Activated T-cell treated with anti-CD3 and anti-CD28 coated beads for 24 hours (primary cell): ENCODE measurements around the gene PDIA5.
"Not testable (repeated sequence)": the region's sequence is repeated elsewhere in the genome, so short reads cannot be mapped to it uniquely, and the experiment has no call there.

Experiments
- DNase-seq: peaks from one replicate; pipeline ENCODE4 v3.0.0-alpha.2; 2020; ENCODE audit warnings: low read depth

PDIA5 gene

DNA sequence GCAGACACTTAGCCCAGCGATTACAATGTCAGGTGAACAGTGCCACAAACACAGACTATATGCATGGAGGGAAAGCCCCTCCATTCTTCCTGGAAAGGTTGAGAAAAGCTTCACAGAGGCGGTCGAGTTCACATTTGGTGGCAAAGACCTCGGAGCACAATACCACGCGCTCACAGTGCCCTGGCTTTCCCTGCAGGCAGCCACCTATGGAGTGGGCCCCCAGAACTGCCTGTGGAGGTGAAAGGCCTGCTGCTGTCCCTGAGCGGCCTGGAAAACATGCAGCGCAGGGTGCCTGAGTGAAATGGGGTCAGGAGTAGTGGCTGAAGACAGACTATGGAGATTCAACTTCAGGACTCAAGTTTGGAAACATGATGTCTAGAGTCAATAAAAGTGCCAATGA lies 26.9 kb downstream of the PDIA5 start:
- no peak for DNase-seq

DNA sequence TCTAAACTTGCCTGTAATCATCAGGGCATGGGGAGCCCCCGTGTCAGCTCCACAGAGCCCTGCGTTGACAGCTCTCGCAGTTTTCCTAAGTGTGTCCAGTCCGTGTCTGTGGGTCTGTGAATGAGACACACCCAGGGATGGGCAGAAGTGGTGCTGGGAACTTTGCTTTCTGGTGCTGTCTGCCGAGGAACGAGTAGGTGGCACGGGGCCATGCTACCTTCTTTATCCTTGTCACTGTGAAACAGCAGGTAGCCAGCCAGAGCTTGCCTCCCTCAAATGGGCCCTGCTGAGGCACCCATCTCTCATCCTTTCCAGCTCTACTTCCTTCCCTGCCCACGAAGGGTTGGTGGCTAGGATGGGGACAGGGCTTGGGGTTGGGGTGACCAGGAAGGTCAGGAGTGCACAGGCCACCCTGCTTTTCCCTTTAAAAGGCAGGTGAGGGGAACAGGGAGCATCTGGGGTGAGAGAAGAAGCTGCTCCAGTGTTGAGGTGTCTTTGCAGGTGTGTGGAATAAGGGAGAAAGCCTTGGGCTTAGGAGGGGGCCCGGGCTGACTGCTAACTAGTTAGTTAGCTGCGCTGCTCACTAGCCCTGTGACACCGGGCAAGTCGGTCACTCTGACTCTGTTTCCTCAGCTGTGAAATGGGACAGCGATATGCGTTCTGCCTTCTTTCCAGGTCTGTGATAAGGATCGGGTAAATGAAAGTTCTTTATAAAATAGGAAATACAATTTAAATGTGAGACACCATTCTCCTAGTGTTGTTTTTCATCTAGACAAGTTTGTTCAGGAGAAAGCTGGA lies 27.9 kb downstream of the PDIA5 start:
- no peak for DNase-seq

DNA sequence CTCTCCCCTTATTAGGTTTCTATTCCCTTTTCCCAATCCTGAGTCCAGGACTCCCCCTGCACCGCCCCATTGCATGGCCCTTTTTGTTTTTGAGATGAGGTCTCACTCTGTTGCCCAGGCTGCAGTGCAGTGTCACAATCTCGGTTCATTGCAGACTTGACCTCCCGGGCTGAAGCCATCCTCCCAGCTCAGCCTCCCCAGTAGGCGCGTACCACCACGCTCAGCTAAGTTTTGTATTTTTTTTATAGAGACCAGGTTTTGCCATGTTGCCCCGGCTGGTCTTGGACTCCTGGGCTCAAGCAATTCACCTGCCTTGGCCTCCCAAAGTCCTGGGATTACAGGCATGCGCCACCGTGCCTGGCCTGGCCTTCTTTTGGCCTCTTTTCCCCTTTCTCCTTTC lies 29.3 kb downstream of the PDIA5 start:
- DNase-seq: no peak

DNA sequence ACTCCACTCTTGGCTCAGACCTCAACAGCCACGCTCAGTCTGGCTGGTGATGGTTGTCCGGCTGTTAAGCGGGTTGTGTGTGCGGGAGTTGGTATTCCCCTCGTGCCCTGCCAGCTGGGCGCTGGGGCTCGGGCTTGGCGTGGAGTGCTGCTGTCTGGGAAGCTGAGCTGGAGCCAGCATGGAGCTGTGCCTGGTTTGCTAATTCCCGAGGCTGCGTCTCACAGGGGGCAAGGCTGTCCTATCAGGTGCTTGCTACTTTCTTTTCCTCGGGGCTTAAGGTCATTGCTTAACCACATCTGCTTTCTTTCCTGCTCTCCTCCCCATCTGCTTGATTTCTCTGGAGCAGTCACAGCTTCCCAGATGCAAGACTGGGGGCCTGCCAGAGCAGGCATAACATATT lies 29.9 kb downstream of the PDIA5 start:
- no peak for DNase-seq

DNA sequence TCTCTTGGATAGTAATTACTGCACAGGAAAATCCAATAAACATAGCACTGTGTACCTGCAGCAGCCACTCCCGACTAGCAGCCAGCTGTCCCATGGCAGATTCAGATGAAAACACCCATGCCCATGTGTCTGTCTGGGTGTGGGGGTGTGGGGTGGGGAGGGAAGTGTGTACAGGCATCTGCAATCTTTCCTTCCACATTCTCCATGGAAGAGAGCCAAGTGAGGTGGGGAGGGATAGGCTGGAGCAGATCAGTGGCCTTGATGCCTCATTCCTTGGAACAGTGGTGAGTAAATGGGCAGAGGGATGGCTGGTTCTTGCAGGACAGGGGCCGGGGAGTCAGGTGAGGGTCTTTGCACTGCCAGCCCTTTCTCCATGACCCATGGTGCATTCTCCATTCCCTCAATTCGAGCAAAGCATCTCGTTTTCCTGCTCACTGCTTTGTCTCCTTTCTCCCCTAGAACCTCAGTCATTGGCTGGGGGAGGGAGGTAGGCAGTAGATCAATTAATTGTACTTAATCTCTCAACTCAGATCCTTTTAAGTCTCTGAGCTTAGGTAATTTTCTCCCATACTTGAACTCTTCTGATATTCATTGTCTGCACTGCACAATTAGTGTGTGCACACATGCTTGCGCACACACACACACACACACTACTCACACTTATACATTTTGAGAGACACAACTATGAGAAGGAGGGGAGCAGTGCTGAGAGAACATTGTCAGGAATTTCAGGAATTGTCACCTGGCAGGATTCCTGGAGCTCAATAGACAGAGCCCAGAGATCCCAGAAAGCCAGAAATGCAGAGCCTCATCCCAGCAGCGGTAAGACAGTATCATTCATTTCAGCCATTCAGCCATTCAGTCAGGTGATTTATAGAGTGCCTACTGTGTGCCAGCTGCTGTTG lies 31.9 kb downstream of the PDIA5 start:
- no peak for DNase-seq

DNA sequence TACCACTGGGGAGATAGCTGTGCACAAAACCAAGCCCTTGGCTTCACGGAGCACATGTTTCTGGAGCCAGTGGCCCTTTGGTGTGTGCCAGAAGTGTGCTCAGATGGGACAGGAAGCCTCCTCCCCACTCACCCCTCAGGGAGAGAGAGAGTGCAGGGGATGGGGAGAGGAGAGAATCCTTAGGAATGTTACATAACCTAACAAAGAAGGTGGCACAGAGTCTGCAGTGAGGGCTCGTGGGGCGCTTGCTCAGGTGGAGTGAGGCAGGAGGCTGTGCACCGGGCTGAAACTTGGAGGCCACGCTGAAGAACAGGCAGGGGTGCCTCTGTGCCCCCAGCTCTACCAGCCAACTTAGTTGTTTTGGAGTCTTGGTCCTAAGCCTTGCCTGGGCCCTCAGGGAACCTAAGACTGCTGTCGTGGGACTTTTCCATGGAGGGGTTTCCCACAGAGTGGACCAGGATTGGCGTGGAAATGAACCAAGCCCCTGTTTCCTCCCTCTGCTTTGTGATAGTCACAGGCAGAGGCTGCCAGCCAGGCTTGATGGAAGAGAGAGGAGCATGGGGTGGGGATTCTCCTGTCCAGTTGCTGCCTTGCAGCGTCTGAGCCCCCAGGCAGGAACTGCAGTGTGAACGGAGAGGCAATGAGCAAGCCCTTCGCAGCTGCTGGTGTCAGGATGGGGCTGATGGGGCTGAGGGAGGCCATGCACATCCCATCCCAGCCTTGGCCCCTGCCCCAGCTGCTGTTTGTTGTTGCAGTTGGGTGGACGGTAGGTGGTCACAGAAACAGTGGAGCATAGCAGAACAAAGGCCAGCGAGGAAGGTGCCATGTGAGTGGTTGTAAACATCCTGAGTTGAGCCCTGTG lies 32.7 kb downstream of the PDIA5 start:
- no peak for DNase-seq

DNA sequence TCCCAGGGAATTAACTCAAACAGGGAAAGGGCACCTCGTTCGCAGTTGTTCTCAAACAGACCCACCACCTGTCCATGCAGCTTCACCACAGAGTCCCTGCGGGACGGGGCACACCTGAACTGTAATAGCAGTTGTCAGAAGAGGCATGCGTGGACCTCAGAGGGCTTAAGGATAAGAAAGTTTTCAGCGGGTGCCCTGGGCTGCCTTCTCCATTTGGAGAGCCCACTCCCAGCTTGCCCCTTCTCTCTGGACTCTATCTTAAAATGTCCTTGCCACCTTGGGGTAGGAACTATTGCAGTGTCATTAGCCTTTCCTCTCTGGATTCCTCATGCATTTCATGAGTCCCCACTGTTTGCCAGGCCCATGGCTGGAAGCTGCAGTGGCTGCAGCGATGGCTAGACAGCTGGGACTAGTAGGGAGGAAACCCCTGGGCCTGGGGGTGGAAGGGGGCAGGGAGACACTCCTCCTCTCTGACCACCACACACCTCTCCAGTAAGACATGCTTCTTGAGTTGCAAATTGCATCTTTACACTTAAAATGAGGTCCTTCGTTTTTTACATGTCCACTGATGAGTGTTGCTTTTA lies 33.5 kb downstream of the PDIA5 start:
- DNase-seq: no peak

DNA sequence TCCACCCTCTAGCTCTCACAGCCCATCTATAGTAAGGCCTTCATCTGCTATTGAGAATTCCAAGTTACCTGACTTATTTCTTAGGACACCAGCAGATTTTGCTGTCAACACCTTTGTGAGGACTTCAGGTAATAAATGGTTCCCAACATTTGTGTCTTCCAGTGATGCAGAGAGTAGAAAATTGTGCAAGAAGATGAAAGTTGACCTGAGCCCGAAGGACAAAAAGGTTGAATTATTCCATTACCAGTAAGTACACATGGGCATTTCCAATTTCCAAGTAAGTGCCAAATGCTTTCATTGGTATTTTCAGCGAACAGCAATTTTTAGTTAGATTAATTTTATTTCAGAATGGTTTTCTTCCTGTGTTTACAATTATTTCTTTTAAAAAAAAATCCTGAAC lies 35.4 kb downstream of the PDIA5 start:
- no peak for DNase-seq

DNA sequence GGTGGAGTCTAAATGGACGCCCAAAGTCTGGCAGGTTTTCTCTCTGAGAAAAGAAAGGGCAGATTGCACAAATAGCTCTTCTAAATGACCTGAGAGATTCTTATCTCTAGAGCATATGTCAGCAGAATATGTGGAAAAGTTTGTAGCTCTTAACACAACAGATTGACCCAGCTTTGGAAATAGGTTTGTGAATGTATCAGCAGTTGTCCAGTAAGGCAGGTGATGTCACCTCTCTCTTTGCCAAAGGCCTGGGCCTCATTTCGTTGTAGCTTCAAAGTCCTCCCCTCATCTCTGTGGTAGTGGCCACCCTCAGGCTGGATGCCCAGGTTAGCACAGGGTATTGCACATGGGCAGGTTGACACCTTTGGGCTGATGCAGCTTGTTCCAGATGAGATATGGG lies 36.0 kb downstream of the PDIA5 start:
- DNase-seq: no peak

DNA sequence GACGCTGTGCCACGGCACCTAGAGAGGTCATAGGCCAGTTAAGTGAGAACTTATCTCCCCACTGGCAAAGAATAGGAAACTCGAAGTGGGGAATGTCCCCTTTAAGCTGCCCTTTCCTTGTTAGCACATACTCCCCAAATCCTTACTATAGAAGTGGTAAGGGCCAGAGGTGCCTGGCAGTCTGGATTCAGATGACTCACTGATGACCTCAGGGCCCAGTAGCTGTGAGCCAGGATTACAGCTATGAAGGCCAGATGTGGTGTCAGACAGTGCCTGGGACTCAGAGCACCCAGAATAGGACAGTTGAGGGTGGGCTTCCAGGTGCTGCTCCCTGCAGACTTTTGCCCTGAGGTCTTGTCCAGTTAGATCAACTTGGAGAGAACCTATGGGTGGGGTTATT lies 37.7 kb downstream of the PDIA5 start:
- DNase-seq: no peak

DNA sequence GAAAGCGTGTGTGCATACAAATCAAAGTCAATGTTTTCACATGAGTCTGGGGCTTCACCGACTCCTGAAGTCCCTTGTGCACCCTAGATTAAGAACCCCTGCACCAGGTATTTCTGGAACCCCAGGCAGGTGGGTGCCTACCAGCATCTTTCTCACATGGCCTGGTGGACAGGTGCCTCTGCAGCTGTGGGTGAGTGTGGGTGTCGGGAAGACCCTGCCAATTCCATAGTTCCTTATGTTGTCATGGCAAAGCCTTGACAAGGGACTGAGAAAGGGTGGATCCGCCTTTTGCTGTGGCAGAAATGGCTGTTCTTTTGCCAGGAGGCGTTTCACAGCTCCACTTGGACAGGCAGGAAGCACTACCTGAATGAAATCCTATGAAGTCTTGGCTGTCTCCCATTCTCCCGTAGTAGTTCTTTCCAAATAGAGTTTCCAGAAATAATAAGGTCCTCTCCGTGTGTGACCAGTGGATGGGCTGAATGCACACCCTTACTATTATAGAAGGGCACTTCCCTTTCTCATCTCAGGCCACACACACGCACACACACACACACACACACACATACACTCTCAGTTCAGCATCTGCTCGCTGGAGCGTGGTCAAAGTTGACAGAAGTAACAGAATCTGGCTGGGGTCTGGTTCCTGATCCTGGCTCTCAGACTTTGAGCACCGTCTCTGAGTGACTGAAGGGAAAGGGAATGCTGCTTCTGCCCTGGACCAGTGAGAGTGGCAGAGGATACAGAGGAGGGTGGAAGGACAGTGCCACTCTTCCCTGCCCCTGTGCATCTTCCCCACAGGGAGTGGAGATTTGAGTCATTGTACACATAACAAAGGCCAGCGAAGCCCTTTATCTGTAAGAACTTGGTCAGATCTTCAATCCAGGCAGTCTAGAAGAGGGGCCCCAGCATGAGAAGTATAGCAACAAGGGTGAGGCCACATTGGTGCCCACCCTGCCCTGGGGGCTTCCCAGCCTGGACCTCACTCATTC lies 38.7 kb downstream of the PDIA5 start:
- no peak for DNase-seq

DNA sequence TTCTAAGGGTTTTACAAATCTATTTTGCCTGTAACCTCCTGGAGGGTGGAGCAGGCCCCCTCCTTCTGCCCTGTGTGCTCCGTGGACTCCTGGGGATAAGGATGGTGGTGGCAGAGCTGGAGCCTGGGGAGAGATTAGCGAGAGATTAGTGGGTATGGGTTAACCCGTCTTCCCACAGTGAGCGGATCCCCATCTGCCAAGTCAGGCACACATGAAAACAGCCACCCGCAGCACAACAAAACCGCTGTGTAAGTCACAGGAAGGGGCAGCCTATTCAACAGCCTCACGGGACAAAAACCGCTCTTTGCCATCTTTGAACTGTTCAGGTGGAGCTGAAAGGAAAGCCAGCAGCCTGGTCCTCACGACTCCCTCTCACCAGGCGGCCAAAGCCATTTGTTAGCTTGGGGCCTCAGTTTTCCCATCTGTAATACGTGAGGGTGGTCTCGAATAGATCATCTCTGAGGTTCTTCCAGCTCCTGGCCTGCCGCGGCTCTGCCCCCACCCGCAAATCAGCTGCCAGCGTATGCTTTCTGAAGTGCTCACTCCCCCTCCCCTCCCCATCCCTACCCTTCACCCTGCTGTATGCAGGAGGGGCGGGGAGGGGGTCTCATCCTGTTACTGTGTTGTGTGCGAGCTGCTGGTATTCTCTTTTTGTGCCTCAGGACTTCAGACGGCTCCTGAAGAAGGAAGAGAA lies 43.6 kb downstream of the PDIA5 start:
- no peak for DNase-seq

DNA sequence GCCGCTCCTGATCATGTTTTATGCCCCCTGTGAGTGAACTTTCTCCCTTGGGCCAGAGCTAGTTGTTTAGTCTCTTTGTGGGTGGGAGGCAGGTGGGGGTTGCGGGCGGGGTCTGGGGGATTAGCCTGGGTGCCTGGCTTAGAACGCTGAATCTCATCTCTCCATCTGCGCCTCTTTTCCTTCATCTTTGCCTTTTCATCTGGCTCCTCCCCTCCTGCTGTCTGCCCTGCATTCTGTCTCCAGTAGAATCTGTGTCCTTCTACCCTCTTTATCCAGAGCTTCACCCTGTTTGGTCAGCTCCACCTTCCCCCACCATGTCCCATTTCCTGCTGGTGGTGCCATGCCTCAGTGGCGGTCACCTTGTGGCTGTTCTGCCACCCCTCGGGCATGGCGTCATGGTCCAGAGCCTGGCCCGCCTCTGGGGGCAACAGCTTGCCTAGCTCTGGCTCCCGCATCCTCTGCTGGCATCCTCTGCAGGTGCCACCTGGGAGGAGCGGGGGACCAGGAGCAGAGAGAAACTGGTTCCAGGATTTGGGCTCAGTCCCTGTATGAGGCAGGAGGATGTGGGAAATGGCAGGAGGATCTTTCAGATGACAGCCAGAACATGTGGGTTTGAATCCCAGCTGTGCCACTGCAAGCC lies 44.3 kb downstream of the PDIA5 start:
- DNase-seq: no peak

DNA sequence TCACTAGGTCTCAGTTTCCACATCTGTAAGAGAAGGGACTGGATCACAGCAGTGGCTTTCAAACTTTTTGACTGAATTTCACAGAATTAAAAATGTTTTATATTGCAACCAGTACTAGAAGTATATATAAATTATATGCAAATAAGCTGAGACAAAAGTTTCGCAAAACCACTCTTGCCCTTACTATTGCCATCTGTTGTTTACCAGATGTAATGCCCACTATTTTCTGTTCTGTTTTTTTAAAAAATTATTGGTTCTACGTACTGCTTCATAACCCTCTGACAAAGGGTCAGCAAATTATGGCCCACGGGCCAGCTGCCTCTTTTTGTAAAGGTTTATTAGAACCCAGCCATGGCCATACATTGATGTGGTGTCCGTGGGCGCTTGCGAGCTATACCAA lies 44.8 kb downstream of the PDIA5 start:
- DNase-seq: no peak

DNA sequence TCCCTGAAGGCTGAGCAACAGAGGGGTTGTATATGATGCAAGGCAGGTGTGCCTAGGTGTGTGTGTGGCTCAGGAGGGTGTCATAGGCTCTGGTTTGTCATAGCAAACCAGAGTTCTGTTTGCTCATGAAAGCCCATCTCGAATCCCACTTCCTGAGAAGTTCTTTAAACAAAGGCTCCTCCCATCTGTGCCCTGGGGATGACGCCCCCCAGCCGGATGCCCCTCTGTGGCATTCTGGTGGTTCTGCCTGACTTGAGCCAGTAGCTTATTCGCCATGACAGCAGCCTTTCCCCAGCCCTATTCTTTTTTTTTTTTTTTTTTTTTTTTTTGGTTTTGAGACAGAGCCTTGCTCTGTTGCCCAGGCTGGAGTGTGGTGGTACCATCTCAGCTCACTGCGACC lies 45.4 kb downstream of the PDIA5 start:
- no peak for DNase-seq

DNA sequence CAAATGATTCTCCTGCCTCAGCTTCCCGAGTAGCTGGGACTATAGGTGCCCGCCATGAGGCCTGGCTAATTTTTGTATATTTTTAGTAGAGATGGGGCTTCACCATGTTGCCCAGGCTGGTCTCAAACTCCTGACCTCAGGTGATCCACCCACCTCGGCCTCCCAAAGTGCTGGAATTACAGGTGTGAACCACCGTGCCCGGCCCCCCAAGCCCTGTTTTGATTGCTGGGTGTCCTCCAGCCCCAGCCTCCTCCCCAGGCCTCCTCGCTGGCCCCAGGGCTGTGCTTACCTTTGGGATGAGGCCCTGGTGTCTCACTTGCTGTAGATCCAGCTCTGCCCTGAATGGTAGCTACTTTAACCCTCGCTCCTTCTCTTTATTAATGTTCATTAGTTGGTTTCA lies 45.8 kb downstream of the PDIA5 start:
- DNase-seq: not testable (repeated sequence)

DNA sequence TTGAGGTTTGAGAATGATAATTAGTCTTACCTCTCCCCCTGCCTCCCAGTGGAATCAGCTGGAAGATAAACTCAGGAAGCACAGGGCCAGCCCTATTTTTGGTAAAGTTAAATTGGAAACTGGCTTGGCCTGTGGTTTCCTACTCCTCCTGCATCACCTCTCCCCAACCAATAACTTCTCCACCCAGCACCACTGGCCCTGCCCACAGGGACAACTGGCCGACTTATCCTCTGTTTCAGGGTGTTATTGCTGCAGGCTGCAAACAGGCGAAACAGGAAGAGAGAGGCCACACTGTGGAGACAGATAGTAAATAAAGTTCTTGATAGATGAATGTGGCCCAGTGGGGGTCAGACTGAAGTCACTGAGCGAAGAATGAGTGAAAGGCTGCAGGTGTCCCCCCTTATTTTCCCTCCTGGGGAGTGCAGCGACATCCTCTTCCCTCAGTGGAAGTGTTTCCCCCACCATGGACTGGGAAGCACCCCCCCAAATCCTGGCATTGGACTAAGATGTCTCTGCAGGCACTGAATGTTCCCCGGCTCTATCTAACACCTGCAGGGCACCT lies 47.1 kb downstream of the PDIA5 start:
- no peak for DNase-seq

DNA sequence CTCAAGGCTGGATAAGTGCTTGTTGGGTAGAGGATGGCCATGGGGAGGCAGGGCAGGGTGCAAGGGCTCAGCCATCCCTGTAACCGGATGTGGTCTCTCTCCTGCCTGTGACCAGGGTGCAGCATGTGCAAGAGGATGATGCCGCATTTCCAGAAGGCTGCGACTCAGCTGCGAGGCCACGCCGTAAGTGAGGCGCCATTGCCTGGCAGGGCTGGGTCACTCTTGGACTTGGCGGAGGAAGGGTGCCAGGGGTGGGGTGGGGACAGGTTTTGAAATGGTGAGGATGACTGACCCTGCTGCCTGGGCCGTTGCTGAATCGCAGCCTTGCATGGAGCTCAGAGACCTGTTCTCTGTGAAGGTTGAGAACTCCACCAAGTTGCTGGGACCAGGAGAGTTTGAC lies 49.3 kb downstream of the PDIA5 start:
- DNase-seq: no peak

DNA sequence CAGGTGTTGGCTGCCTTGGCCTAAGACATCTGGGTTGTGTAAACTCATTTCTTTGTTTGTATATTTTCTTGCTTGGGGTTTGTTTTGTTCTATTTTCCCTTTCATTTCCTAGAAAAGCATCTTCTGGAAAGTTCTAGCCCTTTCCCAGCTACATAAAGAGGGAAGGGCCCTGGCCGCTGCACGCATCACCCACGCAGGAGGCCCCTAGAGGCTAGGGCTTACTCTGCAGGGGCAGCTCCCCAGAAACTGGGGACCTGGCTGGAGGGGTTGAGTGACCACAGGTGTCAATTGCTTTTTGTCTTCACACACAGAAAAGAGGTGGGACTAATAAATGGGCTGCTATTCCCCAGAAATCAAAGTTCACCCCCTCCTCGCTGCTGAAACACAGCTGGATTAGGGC lies 52.6 kb downstream of the PDIA5 start:
- no peak for DNase-seq
